Femur (tissue), 1 donor: Measurements from ENCODE around the gene EMC9.
"Not testable (repeated sequence)": the region's sequence is repeated elsewhere in the genome, so short reads cannot be mapped to it uniquely, and the experiment has no call there.

Experiments used
- DNase-seq: peaks from one replicate; pipeline ENCODE4 v3.0.0-alpha.2; 2017

The EMC9 gene

DNA sequence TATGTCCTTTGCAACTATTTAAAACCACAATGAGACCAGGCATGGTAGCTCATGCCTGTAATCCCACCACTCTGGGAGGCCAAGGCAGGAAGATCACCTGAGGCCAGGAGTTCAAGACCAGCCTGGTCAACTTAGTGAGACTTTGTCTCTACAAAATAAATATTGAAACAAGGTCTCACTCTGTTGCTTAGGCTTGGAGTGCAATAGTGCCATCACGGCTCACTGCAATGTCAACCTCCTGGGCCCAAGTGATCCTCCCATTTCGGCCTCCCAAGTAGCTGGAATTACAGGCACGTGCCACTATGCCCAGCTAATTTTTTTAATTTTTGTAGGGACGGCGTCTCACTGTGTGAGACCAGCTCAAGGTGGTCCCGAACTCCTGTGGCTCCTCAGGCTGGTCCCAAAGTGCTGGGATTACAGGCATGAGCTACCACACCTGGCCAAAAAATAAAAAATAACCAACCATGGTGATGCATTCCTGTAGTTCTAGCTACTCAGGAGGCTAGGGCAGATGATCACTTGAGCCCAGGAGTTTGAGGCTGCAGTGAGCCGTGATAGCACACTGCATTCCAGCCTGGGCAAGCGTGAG is 11.9 kb downstream of the EMC9 start:
- DNase-seq = no peak

DNA sequence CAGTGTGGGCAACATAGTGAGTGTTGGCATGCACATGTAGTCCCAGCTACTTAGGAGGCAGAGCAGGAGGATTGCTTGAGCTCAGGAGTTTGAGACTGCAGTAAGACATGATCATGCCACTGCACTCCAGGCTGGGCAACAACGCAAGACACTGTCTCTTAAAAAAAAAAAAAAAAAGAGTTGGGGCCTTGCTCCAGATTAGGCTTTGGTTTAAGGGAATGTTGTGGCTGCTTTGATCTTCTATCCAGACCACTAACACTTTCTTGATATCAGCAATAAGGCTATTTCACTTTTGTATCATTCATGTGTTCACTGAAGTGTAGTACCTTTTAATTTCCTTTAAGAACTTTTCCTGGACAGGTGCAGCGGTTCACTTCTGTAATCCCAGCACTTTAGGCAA is 13.7 kb downstream of the EMC9 start:
- DNase-seq = no peak

DNA sequence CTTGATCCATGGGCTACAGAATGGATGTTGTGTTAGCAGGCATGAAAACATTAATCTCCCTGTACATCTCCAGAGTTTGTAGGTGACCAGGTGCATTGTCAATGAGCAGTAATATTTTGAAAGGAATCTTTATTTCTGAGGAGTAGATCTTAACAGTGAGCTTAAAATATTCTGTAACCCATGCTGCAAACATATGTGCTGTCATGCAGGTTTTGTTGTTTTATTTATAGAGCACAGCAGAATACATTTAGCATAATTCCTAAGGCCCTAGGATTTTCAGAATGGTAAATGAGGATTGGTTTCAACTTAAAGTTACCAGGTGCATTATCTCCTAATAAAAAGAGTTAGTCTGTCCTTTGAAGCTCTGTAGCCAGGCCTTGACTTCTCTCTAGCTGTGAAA is 14.5 kb downstream of the EMC9 start:
- DNase-seq = no peak

DNA sequence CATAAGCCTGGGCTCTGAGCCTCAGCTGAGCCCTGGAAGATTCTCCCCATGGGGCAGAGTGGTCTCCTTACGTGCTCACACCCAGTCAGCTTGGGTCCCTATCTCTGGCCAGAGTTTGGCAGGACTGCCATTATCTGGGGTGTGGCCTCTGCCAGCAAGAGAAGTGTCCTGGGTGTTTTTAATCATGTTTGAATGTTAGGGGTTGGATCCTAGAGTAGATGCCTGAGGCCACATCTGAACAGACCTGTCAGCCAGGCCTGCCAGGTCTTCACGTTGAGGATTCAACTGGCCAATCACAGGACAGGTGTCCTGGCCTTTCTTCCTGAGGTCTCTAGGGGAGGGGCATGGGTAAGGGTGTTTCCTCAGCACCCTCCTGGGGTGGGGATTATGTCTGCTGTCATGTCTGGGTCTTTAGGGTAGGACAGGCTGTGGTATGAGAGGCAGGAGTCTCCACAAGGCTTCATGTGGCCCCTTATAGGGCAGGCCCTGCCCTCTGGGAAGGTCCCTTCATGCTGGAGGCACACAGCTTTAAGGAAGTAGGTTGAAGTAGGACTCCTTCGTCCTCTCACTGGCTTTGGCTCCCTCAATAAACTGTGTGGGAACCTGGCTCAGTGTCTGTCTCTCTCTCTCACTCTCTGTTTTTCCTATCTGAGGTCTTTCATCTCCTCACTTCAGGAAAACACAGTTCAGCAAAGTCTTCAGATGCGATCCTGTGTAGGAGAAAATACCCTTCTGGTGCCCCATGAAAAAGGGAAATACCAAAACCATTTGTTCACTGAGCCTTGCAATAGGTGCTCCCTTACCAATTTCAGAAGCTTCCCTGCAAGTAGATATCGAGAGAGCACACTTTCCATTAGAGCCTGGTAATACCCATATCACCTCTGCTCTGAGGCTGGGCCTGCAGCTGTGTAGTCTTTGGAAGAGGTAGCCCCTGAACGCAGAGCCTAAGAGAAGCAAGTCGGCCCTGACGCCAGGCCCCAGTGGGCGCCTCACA is 17.7 kb downstream of the EMC9 start:
- DNase-seq = no peak

DNA sequence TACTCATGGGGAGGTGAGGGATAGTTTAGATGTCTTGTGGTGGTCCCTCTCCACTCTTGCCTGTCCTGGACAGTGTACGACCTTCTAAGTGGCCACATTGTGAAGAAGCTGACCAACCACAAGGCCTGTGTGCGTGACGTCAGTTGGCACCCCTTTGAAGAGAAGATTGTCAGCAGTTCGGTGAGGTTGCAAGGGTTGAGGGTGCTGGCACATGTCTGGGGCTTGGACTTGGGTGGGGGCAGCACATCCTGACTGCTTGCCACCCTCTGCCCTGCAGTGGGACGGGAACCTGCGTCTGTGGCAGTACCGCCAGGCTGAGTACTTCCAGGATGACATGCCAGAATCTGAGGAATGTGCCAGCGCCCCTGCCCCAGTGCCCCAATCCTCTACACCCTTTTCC is 18.5 kb downstream of the EMC9 start:
- no peak for DNase-seq

DNA sequence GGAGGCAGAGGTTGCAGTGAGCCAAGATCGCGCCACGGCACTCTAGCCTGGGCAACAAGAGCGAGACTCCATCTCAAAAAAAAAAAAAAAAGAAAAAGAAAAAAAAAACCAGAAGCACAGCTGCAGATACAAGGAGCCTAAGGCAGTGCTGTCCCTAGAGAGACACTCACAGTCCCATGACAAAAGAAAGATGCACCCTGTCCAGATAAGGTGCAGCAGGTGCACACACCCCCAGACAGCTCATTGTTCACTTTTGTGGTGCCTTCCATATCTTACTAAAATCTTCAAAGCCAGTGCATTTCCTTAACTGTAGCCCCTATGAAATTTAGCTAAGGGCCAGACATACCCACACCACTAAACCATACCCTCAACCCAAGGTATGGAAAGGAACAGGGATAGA is 19.0 kb downstream of the EMC9 start:
- DNase-seq = no peak

DNA sequence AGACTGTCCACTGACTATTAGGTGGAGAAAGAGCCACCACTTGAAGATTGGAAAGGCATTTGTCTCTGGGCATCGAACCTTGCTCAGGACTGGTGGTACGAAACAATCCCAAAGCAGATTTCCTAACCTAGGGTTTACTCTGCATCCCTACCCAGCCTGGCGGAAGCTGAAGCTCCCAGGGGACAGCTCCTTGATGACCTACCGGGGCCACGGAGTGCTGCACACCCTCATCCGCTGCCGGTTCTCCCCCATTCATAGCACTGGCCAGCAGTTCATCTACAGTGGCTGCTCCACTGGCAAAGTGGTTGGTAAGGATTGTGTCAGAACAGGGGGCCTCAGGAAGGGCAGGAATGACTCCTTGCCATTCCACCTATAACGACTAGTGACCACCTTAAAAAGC is 20.2 kb downstream of the EMC9 start:
- DNase-seq = no peak

DNA sequence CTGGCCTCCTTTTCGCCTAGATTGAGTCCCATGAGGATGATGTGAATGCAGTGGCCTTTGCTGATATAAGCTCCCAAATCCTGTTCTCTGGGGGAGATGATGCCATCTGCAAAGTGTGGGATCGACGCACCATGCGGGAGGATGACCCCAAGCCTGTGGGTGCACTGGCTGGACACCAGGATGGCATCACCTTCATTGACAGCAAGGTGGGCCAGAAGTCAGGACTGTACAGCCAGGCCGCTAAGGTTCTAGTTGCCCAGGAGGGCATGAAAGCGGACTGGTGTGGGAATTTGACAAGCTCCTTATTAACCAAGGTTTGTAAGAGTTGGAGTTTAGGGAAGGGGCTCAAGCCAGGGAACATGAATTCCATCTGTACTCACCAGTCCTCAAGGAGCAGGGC is 21.7 kb downstream of the EMC9 start:
- DNase-seq = no peak

DNA sequence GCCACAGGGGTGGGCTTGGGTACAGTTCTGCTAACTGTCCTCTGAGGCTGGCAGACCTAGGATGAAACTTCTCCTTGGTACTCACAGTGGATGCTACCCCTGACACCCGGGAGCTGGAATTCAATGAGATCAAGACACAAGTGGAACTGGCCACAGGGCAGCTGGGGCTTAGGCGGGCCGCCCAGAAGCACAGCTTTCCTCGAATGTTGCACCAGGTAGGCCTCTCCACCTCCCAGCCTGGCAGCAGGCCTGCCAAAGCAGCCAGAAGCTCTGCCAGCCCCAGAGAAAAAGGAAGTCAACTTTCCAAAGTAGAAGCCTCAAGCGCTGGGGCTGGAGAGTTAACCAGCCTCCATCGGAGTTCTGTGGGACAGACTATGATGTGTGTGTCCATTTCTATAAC is 24.2 kb downstream of the EMC9 start:
- DNase-seq = no peak

DNA sequence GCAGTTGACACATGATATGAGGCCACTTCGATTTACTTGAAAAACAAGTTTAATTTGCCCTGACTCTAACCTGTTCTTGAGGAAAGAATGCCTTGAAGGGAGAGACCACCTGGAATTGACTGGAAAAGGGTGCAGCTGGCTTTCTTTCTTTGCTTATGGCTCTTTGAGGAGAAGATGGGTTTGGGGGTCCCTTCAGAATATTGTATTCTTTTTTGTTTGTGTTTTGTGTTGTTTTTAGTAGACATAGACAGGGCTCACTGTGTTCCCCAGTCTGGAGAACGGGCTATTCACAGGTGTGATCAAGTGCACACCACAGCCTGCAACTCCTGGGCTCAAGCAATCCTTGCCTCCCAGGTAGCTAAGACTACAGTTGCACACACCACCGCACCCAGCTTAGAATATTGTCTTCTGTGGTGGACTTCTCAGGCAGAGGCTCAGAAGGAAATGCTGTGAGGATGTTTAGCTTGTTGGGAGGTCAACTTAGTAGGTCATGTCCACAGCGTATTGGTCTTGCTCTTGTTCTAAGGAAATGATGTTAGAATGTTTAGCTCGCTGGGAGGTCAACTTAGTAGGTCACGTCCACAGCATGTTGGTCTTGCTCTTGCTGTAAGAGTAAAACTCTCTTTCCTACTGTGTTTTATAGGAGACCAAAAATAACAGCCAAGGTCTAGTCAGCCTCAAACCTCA is 25.1 kb downstream of the EMC9 start:
- DNase-seq = no peak

DNA sequence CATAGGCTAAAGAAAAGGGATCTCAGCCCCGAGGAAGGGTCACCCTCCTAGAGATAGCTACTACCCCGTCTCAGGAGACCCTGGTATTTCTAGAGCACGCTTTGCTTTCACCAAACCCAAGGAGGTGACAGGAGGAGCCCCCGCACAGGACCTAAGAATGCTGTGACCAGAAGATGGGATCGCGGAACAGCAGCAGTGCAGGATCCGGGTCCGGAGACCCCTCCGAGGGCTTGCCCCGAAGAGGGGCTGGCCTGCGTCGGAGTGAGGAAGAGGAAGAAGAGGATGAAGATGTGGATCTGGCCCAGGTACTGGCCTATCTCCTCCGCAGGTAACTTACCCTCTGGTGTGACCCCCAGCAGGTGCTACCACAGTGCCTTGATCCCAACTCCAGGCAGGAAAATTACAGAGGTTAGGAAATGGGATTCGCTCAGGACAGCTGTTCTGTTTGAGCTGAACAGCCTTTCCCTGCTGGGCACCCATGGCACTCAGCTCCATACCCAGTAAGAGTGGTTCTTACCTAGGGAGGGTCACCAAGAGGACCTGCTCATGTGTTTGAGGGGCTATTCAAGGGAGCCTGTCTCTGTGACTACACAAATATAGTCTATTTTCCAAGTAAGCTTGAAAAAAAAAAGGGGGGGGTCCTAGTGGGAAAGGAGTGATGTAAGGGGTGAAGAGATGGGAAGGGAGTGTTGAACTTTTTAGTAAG is 25.8 kb downstream of the EMC9 start:
- DNase-seq = no peak

DNA sequence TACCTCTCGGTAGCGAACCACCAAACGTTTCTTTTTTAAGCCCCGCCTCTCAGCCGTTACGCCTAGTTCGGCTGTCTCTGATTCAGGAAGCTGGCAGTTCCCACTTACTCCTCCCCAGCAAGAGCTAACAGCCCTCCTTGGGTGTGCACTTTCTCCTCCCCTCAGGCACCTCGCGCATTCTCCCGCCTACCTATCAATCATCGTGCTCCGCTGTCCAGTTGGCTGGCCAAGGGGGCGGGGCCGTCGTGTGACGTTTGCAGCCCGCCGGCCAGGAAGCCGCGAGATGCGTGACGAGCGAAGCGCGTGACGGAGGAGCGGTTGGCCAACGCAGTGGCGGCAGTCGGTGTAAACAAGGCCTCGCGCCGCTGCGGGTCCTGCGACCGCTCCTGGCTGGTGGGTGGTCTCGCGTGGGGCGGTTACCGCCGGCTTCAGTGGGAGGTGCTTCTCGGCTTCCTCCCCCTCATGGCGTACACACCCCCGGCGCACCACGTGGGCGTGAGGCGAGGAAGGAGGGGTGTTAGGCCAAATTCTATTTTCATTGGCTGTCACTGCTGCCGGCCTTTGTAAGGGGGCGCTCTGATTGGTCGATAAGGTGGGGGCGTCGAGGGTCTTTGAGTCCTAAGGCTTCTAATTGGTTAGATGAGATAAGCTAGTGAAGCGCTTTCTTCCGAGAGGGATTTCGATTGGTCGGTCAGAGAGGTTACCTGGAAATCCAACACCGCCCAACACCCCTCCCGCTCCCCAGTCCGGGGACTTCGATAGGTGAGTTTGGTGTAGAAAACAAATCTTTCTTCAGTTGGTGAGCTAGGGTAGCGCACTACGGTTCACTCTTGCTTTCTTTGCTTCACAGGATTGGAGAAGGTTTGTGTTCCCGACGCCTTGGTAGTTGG is 26.6 kb downstream of the EMC9 start, which contains the start of the genes DCAF11 and NRL:
TSS of gene DCAF11 (plus strand) at position 246 of the 890 bp plus-strand sequence. CDS start 818 bp downstream, outside the sequence.
TSS of gene NRL (minus strand) at position 418 of the 890 bp plus-strand sequence. CDS start 32,101 bp downstream, outside the sequence.
- peak; percentile 99 for DNase-seq

DNA sequence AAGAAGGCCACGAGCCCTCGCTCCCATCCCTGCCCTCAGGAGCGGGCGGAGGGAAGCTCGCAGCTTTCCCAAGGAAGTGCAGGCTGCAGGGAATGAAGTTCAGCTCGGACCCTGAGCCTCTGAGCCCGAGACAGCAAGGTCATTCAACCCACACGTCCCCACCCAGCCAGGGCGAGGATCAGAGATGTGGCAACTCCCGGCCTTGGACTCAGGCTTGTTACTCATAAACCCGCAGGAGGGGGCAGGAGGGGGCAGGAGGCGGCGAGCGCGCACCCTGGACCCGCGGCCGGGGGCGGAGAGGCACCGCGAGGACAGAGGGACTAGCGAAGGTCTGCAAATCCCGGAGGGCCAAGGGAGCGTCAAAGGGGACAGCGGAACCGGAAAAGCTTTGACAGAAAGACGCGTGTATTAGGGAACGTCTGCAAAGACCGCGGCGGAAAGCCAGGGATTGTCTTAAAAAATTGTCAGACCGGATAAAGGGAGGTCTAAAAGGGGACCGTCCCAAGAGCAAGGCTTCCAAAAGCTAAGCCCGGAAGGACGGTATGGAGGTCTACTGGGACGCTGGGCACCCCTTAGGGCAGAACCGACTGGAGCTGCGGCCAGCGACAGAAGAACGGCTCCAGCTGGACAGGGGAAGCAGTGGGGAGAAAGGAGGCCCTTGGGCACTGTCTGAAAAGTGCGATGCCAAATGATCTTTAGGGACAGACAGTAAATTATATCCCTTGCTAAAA is 27.4 kb downstream of the EMC9 start:
- DNase-seq = peak; percentile 90

DNA sequence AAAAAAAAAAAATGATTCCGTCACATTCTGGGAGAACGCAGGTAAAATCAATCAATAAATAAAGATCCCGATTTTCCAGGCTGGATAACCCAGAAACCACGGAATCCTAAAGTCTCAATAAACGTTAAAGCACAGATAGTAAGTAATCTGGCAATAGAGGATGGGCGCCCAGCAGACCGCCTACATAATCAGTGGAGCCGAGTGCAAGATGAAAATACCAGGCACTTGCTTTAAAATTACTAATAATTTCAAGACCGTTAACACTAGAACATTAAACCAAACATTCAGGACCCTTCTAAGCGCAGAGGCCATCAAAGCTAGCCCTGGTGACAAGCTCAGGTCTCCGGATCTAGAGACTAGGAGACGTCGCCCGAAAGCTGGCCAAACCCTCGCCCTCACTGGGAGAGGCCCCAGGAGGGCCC is 28.0 kb downstream of the EMC9 start:
- DNase-seq = no peak

DNA sequence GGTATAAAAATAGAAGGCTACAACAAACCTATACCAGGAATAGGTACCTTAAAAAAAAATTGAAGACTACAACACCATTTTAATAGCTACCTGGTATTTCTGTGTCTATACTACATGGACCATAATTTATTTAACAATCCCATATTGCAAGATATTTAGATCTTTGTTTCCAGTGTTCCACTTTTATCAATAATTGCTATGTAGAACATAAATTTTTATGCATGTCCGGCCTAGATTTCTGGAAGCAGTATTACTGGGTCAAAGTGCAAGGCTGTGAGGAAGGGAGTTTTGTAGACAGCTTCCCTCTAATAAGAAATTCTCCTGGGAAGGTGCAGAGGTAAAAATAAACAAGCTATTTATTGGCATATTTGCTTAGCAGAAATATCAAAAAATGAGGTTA is 30.9 kb downstream of the EMC9 start:
- no peak for DNase-seq

DNA sequence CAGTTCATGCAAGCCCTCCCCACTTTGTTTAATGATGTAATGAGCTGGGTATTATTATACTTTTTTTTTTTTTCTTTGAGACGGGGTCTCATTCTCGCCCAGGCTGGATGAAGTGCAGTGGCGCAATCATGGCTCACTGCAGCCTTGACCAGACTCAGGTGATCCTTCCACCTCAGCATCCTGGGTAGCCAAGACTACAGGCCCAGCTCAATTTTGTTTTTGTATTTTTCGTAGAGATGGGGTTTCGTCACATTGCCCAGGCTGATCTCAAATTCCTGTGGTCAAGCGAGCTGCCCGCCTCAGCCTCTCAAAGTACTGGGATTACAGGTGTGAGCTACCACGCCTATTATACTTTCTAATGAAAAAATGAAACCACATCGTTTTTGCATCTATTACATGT is 31.3 kb downstream of the EMC9 start:
- no peak for DNase-seq

DNA sequence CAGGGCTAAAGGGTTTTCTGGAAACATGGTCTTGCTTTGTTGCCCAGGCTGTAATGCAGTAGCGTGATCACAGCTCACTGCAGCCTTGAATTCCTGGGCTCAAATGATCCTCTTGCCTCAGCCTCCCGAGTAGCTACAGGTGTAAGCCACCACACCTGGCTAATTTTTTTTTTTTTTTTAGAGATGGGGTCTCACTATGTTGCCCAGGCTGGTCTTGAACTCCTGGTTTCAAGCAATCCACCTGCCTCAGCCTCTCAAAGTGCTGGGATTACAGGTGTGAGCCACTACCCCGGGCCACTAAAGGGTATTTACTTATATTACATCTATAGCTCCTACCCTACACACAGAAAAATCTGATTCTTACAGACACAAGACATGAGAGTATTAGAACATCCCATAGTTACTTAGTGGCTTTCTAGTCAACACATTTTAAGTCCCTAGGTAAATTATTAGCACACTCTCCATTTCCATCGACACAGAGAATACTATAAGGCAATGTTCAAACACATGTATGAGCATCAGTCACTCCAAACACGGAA is 33.0 kb downstream of the EMC9 start:
- no peak for DNase-seq

DNA sequence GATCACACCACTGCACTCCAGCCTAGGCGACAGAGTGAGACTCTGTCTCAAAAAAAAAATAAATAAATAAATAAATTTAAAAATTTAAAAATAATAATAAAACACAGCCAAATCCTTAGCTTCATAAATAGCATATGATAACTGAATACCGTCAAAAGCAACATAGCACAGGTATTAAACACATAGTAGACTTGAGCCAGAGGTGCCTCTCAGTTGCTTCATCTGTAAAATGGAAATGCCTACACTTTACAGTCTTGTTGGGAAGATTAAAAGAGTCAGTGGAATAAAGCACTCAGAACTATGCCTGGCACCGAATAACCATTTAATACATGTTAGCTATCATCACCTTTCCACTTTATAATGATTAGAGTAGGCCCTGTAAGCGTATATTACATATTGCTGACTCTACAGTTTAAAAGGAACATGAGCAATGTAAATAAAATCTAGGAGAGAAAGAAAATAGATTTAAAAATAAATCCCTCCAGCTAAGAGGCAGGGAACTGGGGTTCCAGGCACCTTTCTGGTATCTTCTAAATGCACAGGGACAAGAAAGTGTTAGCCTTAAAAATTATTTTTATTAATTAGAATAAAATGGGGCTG is 34.6 kb downstream of the EMC9 start:
- DNase-seq = no peak

DNA sequence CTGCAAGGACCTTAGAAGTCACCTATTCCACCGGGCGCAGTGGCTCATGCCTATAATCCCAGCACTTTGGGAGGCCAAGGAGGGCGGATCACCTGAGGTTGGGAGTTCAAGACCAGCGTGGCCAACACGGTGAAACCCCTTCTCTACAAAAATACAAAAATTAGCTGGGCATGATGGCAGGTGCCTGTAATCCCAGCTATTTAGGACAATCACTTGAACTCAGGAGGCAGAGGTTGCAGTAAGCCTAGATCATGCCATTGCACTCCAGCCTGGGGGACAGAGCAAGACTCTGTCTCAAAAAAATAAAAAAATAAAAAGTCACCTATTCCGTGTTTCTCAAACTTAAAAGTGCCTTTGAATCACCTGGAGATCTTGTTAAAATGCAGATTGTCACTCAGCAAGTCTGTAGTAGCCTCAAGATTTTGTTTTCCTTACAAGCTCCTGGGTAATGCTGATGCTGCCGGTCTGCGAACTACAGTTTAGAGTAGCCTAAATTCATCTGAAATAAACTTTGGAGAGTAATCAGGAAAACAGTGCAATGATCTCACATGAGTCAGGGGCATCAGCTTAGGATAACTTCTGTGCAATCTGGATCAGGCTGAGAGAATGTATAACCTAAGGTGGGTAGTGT is 35.7 kb downstream of the EMC9 start:
- not testable (repeated sequence) for DNase-seq

DNA sequence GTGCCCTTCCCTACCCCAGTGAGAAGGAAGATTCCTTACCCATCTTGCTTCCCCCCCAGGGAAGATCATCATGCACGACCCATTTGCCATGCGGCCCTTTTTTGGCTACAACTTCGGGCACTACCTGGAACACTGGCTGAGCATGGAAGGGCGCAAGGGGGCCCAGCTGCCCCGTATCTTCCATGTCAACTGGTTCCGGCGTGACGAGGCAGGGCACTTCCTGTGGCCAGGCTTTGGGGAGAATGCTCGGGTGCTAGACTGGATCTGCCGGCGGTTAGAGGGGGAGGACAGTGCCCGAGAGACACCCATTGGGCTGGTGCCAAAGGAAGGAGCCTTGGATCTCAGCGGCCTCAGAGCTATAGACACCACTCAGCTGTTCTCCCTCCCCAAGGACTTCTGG is 37.9 kb downstream of the EMC9 start:
- no peak for DNase-seq
